M059J (cell line): ENCODE data around the gene SEMA4A. TPM values are rescaled to one million over a fixed set of nuclear protein-coding genes. Genes with fewer than 3 reads are reported as not detected.
"Not testable (repeated sequence)": the region's sequence is repeated elsewhere in the genome, so short reads cannot be mapped to it uniquely, and the experiment has no call there.

Experiments
- DNase-seq: peaks from one replicate; pipeline ENCODE4 v3.0.0-alpha.2; 2012; ENCODE audit warnings: low read depth
- total RNA-seq: library from RNA; depleted of rRNA; stranded (reverse); fragments of >200 nt; shearing (Covaris generic); gene quantifications from 2 replicates; pipeline ENCODE4 v1.2.3, GENCODE V29; 2014

The SEMA4A gene
- total RNA-seq, 1 experiment from 2014 or later = 1.3 TPM

GRCh38 chr1:156119503-156120209 lies 33.7 kb upstream of the SEMA4A start:
- DNase-seq = peak; percentile 81

GRCh38 chr1:156120318-156120717 lies 33.1 kb upstream of the SEMA4A start:
- no peak for DNase-seq

- peak; percentile 17 for DNase-seq
Observed at GRCh38 chr1:156121005-156121404, 32.4 kb upstream of the SEMA4A start.

- DNase-seq = peak; percentile 1
Observed at GRCh38 chr1:156121457-156121856, 31.9 kb upstream of the SEMA4A start.

- DNase-seq = no peak
Observed at GRCh38 chr1:156122086-156122485, 31.3 kb upstream of the SEMA4A start.

- DNase-seq = peak; percentile 97
Observed at GRCh38 chr1:156122519-156123355, 30.6 kb upstream of the SEMA4A start.

GRCh38 chr1:156123356-156124196 lies 29.8 kb upstream of the SEMA4A start:
- DNase-seq = peak; percentile 99

GRCh38 chr1:156124557-156125483 lies 28.6 kb upstream of the SEMA4A start:
- peak; percentile 75 for DNase-seq

GRCh38 chr1:156125544-156125943 lies 27.8 kb upstream of the SEMA4A start:
- not testable (repeated sequence) for DNase-seq

- peak; percentile 99 for DNase-seq
Observed at GRCh38 chr1:156126043-156126629, 27.2 kb upstream of the SEMA4A start.

- DNase-seq = peak; percentile 99
Observed at GRCh38 chr1:156126630-156127534, 26.5 kb upstream of the SEMA4A start.

- peak; percentile 45 for DNase-seq
Observed at GRCh38 chr1:156128308-156128653, 25.1 kb upstream of the SEMA4A start.

- peak; percentile 76 for DNase-seq
Observed at GRCh38 chr1:156128654-156129597, 24.5 kb upstream of the SEMA4A start.

GRCh38 chr1:156129687-156130577 lies 23.5 kb upstream of the SEMA4A start:
- DNase-seq = peak; percentile 99

- no peak for DNase-seq
Observed at GRCh38 chr1:156130578-156130942, 22.8 kb upstream of the SEMA4A start.

GRCh38 chr1:156134716-156135435 lies 18.5 kb upstream of the SEMA4A start:
- DNase-seq = no peak
